Endothelial cell of umbilical vein (primary cell): ENCODE measurements around the gene TBX2. TPM values are rescaled to one million over a fixed set of nuclear protein-coding genes. Genes with fewer than 3 reads are reported as not detected.

Experiments
- BruUV-seq: library from RNA; stranded (reverse); fragments of 400-500 nt; replicated peaks from 2 replicates; lab custom pipeline; 2021; lab: Mats Ljungman, UMichigan
- CTCF ChIA-PET: fragments of 300-600, 350-600 bp; sonication (Branson Sonifier 250); formaldehyde crosslinking; loops from one replicate; lab custom pipeline; 2021; ENCODE audit warnings: antibody characterized with exemption, inconsistent platforms; lab: Charles Lee
- POLR2A ChIA-PET: fragments of 300-600, 350-600 bp; sonication (Branson Sonifier 250); formaldehyde crosslinking; loops from one replicate; lab custom pipeline; 2021; ENCODE audit warnings: antibody characterized with exemption, inconsistent platforms; lab: Charles Lee
- DNase-seq: peaks from one replicate; pipeline ENCODE4 v3.0.0-alpha.2; 2011; ENCODE audit warnings: low read depth, low spot score
- FAIRE-seq: peaks from 2 replicates; lab custom pipeline; 2011; peaks lifted over from hg19 to GRCh38; lab: Jason Lieb, UNC
- H2AFZ ChIP-seq: 2 replicates; pipeline ENCODE4 v1.6.0; 2012; ENCODE audit warnings: low read depth, low read length, control low read depth, inconsistent platforms
- H3K27ac ChIP-seq: 2 replicates; pipeline ENCODE4 v1.5.1; 2011; ENCODE audit warnings: low read depth, mild to moderate bottlenecking, control low read depth, low read length, moderate library complexity; ENCODE audit not compliant: insufficient read depth
- H3K27me3 ChIP-seq, 2 experiments: 2 replicates each; pipeline versions ENCODE4 v1.6.0 to v1.6.1; 2011; ENCODE audit warnings: low read length in 2 of 2, mixed read lengths in 1 of 2; ENCODE audit not compliant: control insufficient read depth in 2 of 2, insufficient read depth in 2 of 2
- H3K36me3 ChIP-seq, 2 experiments: 2 replicates in 1 of 2; 3 replicates in 1 of 2; pipeline ENCODE4 v1.5.1; 2011; ENCODE audit warnings: low read length in 2 of 2, mild to moderate bottlenecking in 1 of 2, moderate library complexity in 1 of 2; ENCODE audit not compliant: control insufficient read depth in 2 of 2, insufficient read depth in 2 of 2; ENCODE audit errors: extremely low read depth in 1 of 2
- H3K4me1 ChIP-seq: 3 replicates; pipeline ENCODE4 v1.5.1; 2011; ENCODE audit warnings: mild to moderate bottlenecking, low read length; ENCODE audit not compliant: control insufficient read depth, insufficient read depth; ENCODE audit errors: extremely low read depth
- H3K4me2 ChIP-seq: 2 replicates; pipeline ENCODE4 v1.6.1; 2011; ENCODE audit warnings: low read length, control low read depth, mixed read lengths; ENCODE audit not compliant: insufficient read depth
- H3K4me3 ChIP-seq, 3 experiments: fragments of 200-600 bp in 1 of 3; sonication (generic), shearing (Covaris generic) in 1 of 3; replicated peaks in 1 of 3; 2 replicates each; pipeline ENCODE4 v1.5.1; 2011 to 2016; ENCODE audit warnings: control low read depth in 3 of 3, low read length in 3 of 3, mild to moderate bottlenecking in 2 of 3, inconsistent platforms in 1 of 3, low read depth in 1 of 3, moderate library complexity in 1 of 3; ENCODE audit not compliant: insufficient read depth in 1 of 3
- H3K79me2 ChIP-seq: 2 replicates; pipeline ENCODE4 v1.6.0; 2012; ENCODE audit warnings: low read length, inconsistent platforms; ENCODE audit not compliant: control insufficient read depth, insufficient read depth
- H3K9ac ChIP-seq: replicated peaks from 2 replicates; pipeline ENCODE3; 2011; ENCODE audit warnings: low read length, control low read depth; ENCODE audit not compliant: insufficient read depth; ENCODE audit errors: extremely low read depth
- H3K9me1 ChIP-seq: replicated peaks from 3 replicates; pipeline ENCODE4 v1.6.0; 2011; ENCODE audit warnings: mild to moderate bottlenecking, low read length; ENCODE audit not compliant: control insufficient read depth, insufficient read depth; ENCODE audit errors: extremely low read depth
- H3K9me3 ChIP-seq: replicated peaks from 2 replicates; pipeline ENCODE4 v1.5.1; 2012; ENCODE audit warnings: low read length, inconsistent platforms; ENCODE audit not compliant: control insufficient read depth, insufficient read depth
- H4K20me1 ChIP-seq: replicated peaks from 2 replicates; pipeline ENCODE3; 2011; ENCODE audit warnings: mild to moderate bottlenecking, low read length; ENCODE audit not compliant: control insufficient read depth, insufficient read depth; ENCODE audit errors: extremely low read depth
- EZH2 ChIP-seq: IDR thresholded peaks from 2 replicates; pipeline ENCODE4 v1.6.1; 2012; ENCODE audit warnings: borderline replicate concordance, low read depth, mild to moderate bottlenecking, moderate library complexity, low read length, inconsistent platforms; ENCODE audit not compliant: severe bottlenecking
- GATA2 ChIP-seq: IDR thresholded peaks from 2 replicates; pipeline ENCODE4 v1.7.0; 2011; ENCODE audit warnings: low read depth, mild to moderate bottlenecking, moderate library complexity, mixed read lengths, low read length; ENCODE audit not compliant: insufficient read length, insufficient read depth
- MAX ChIP-seq: IDR thresholded peaks from 2 replicates; pipeline ENCODE4 v1.6.1; 2011; ENCODE audit not compliant: insufficient read depth, insufficient read length
- MYC ChIP-seq: IDR thresholded peaks from one replicate; pipeline ENCODE4 v1.6.1; 2011; ENCODE audit warnings: mild to moderate bottlenecking, low read depth, low read length
- dilution Hi-C: fragments of 300-500 bp; cut with MboI; formaldehyde crosslinking; loops from one replicate; pipeline ENCODE4 v1.15.0; 2019; ENCODE audit warnings: low sequenced_read_pairs; ENCODE audit not compliant: extremely low pct_ligation_motif_present
- intact Hi-C: fragments of 100-400 bp; cut with micrococcal nuclease; formaldehyde crosslinking; loops from one replicate; pipeline ENCODE4 v1.10.0; 2022
- polyA plus RNA-seq, 4 experiments: library from polyadenylated mRNA; depleted of rRNA in 3 of 4; stranded (reverse) in 3 of 4; unstranded in 1 of 4; fragments of >200 nt; gene quantifications; 2 replicates each; pipeline versions ENCODE4 v1.2.1 to v1.2.3, GENCODE V29; 2011 to 2012; ENCODE audit warnings: missing spikeins in 1 of 4
- total RNA-seq: library from RNA; stranded (reverse); gene quantifications from 2 replicates; pipeline ENCODE4 v1.2.3, GENCODE V29; 2021

TBX2 gene
- total and polyA plus RNA-seq, 2 donors (not counting 3 experiments of a cell fraction or from before 2014, with no cell fraction given): not detected

- POLR2A ChIA-PET: no interaction called here
- H4K20me1 ChIP-seq: no peaks in the 10 kb centered on the region
- TF ChIP-seq EZH2: no peak
- TF ChIP-seq MYC: no peak
- TF ChIP-seq MAX: no peak
- TF ChIP-seq GATA2: no peak
- no peak overlapping the region for H2AFZ ChIP-seq
- dilution Hi-C loops: no loop called here
- no peaks in the 10 kb centered on the region for H3K9me1 ChIP-seq
- no peak overlapping the region for H3K27ac ChIP-seq
- H3K9me3 ChIP-seq: no peaks in the 10 kb centered on the region
- DNase-seq: no peak
- BruUV-seq: no TSS peak
- no peaks in the 10 kb centered on the region for H3K4me1 ChIP-seq
- no peak for FAIRE-seq
- no peak overlapping the region for H3K4me3 ChIP-seq
- H3K27me3 ChIP-seq: peaks cover 76 to 88% of the 10 kb centered on the region in 2 experiments
- H3K36me3 ChIP-seq: no peaks in the 10 kb centered on the region
- CTCF ChIA-PET: interaction anchor here (1.3 to 1.4 kb wide), 2 partner anchors 433 to 684 kb away, joined by 3 to 4 read pairs; no protein-coding TSS in a partner anchor
- H3K4me2 ChIP-seq: no peak overlapping the region
- intact Hi-C loops: no loop called here
- H3K79me2 ChIP-seq: no peaks in the 10 kb centered on the region
- H3K9ac ChIP-seq: no peak overlapping the region
These were observed 4.9 kb downstream of the TBX2 start for GRCh38 chr17:61404663-61404912.

GRCh38 chr17:61404913-61405685, 5.5 kb downstream of the TBX2 start:
- intact Hi-C loops: no loop called here
- no peaks in the 10 kb centered on the region for H3K9me3 ChIP-seq
- TF ChIP-seq EZH2 (peak; percentile 98), MAX (no peak)
- H4K20me1 ChIP-seq: no peaks in the 10 kb centered on the region
- H3K27ac ChIP-seq: no peak overlapping the region
- POLR2A ChIA-PET: no interaction called here
- no TSS peak for BruUV-seq
- H3K36me3 ChIP-seq: no peaks in the 10 kb centered on the region
- H3K4me3 ChIP-seq: no peak overlapping the region
- CTCF ChIA-PET: interaction anchor here (1.3 to 1.5 kb wide), 3 partner anchors 170 to 684 kb away, joined by 3 to 4 read pairs (median 3); no protein-coding TSS in a partner anchor
- H3K4me2 ChIP-seq: no peak overlapping the region
- H3K79me2 ChIP-seq: no peaks in the 10 kb centered on the region
- H3K4me1 ChIP-seq: peaks cover 2% of the 10 kb centered on the region
- no peak for FAIRE-seq
- no peak overlapping the region for H2AFZ ChIP-seq
- no peak for DNase-seq
- peaks cover 80 to 90% of the 10 kb centered on the region in 2 experiments for H3K27me3 ChIP-seq
- dilution Hi-C loops: no loop called here
- no peaks in the 10 kb centered on the region for H3K9me1 ChIP-seq
- no peak overlapping the region for H3K9ac ChIP-seq
